ENCODE measurements around the gene PSTPIP2.
"Not testable (repeated sequence)": the region's sequence is repeated elsewhere in the genome, so short reads cannot be mapped to it uniquely, and the experiment has no call there.

The PSTPIP2 gene

DNA sequence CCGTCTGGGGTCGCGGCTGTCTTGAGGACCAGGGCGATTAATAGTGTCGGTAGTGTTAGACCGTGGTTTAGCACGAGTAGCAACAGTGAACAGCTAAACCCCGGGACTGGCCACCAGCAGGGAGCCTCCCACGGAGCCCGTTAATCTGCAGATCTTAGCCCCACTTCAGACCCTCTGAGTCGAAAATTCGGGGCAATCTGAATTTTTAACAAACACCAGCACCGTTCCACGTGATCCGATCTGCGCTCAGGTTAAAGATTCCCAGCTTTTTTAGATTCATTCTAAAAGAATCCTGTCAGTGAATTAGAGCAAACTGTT is 26.5 kb upstream of the PSTPIP2 start:
- DNase-seq (ENCODE audit: low read depth): no peak
- TF ChIP-seq CTCF (conservative IDR thresholded peaks at IDR 0.05; ENCODE audit: low read depth, low read length): no peak
- peak overlapping the region; percentile 79 for H3K4me3 ChIP-seq (ENCODE audit: low read depth, low read length)

DNA sequence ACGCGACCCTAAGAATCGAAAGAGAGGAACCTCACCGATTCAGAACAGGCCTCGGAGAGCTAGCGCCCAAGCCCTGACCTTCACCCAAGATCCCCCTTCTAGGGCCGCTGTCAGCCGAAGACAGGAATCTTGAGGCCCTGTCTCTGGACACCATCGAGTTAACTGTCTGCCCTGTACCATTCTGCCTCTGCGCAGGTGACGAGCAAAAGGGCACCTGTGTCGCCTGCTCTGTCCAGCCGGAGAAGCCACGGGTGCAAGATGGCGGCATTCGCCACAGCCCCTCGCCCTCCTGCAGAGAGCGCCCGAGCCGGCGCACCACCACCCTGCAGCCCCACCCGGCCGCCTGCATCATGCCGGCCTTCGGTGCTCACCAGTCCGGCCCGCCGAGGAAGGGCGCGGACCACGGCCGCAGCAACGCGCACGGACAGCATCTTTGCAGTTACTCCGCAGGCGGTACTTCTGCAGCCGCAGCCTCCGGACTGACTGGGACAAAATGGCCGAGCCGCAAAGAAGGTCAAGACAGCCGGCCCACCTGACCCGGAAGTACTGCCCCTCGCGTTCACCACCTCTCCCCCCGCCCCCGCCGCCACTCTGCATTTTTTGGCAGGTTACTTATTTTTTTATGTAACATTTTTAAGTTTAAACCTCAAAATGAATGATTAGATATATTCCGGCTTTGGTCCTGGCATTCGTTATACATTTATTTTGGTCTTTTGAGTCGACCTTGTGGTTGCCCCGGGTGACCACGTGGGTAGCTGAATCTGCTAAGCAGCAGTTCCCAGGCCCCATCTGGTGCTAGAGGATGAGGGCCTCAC is 25.9 kb upstream of the PSTPIP2 start, which contains the start of gene ATP5F1A:
TSS of gene ATP5F1A (minus strand) at position 496 of the 815 bp plus-strand sequence. CDS start at position 431, 65 bp downstream.
- TF ChIP-seq CTCF (conservative IDR thresholded peaks at IDR 0.05; ENCODE audit: low read depth, low read length): no peak
- H3K4me3 ChIP-seq (ENCODE audit: low read depth, low read length): peak within 1 kb of the TSS; percentile 79
- peak; percentile 83 for DNase-seq (ENCODE audit: low read depth)

GRCh38 chr18:46097431-46097800 is 25.4 kb upstream of the PSTPIP2 start:
- no peak for DNase-seq (ENCODE audit: low read depth)
- H3K4me3 ChIP-seq (ENCODE audit: low read depth, low read length): peak overlapping the region; percentile 79
- TF ChIP-seq CTCF (conservative IDR thresholded peaks at IDR 0.05; ENCODE audit: low read depth, low read length): no peak

- peak; percentile 27 for DNase-seq (ENCODE audit: low read depth)
- no peak for TF ChIP-seq CTCF (conservative IDR thresholded peaks at IDR 0.05; ENCODE audit: low read depth, low read length)
- H3K4me3 ChIP-seq (ENCODE audit: low read depth, low read length): peak overlapping the region; percentile 79
Observed at GRCh38 chr18:46096651-46097300, 24.7 kb upstream of the PSTPIP2 start.

DNA sequence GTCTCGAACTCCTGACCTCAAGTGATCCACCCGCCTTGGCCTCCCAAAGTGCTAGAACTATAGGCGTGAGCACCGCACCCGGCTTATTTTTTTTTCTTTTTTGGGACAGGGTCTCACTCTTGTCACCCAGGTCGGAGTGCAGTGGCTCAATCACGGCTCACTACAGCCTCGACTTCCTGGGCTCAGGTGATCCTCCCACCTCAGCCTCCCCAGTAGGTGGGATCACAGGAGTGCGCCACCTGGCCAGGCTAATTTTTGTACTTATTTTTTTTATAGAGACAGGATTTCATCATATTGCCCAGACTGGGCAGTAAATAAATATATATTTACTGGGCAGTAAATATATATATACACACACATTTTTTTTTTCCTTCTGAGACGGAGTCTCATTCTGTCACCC is 23.5 kb upstream of the PSTPIP2 start:
- no peak for TF ChIP-seq CTCF (conservative IDR thresholded peaks at IDR 0.05; ENCODE audit: low read depth, low read length)
- no peak for DNase-seq (ENCODE audit: low read depth)
- no peak overlapping the region for H3K4me3 ChIP-seq (ENCODE audit: low read depth, low read length)

- H3K4me3 ChIP-seq (ENCODE audit: low read depth, low read length); DNase-seq (ENCODE audit: low read depth): not testable (repeated sequence)
Observed at GRCh38 chr18:46088501-46088900, 16.4 kb upstream of the PSTPIP2 start.

- no peak for TF ChIP-seq CTCF (conservative IDR thresholded peaks at IDR 0.05; ENCODE audit: low read depth, low read length)
- no peak for DNase-seq (ENCODE audit: low read depth)
- no peak overlapping the region for H3K4me3 ChIP-seq (ENCODE audit: low read depth, low read length)
Observed at GRCh38 chr18:46084431-46084830, 12.4 kb upstream of the PSTPIP2 start.

All from choroid plexus epithelial cell (primary cell).